ENCODE measurements around the gene TUBA3E.
"Not testable (repeated sequence)": the region's sequence is repeated elsewhere in the genome, so short reads cannot be mapped to it uniquely, and the experiment has no call there.

The TUBA3E gene

DNA sequence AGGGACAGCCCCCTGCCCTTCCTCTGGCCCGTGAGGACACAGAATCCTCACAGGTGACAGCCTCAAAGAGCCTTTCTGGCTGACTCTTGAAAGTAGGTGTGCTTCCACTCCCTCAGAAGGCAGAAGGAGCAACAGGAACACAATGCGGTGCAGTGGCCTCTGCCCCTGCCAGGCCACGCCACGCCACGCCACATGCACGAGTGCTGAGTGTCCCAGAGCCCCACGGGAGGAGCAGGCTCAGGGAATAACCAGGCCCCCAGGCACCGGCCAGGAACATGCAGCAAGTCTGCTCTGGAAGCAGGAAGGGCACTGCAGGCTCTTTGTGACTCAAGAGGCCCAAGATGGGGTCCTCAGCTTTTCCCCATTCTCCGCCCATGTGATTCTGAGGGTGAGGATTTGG lies 35.3 kb downstream of the TUBA3E start:
- Histone ChIP-seq H3K4me1 (ENCODE audit: control insufficient read depth, insufficient read depth, low read length) (no peaks in the 10 kb centered on the region), H3K27ac (ENCODE audit: extremely low read depth, low read depth, low read length) (no peak overlapping the region), H3K36me3 (ENCODE audit: control insufficient read depth in 2 of 2, insufficient read depth in 1 of 2, low read length in 2 of 2) (peaks cover 20 to 87% of the 10 kb centered on the region in 2 experiments; a peak in 2 of 3 replicates), H3K4me3 (ENCODE audit: low read depth, low read length) (no peak overlapping the region), H3K9me3 (ENCODE audit: control insufficient read depth, insufficient read depth, low read depth, low read length) (no peaks in the 10 kb centered on the region)
- CTCF ChIA-PET = no interaction called here
- POLR2A ChIA-PET = no interaction called here
- TF ChIP-seq CTCF (tag by site-specific recombination; IDR thresholded peaks at IDR 0.05) (no peak), ZBTB49 (tag by site-specific recombination; IDR thresholded peaks at IDR 0.05; ENCODE audit: low read depth) (no peak), ZNF184 (tag by site-specific recombination; IDR thresholded peaks at IDR 0.05) (no peak), ZNF660 (tag by site-specific recombination; IDR thresholded peaks at IDR 0.05) (no peak), OVOL3 (tag by site-specific recombination; IDR thresholded peaks at IDR 0.05) (no peak), HOXA7 (CRISPR knock-in tag; IDR thresholded peaks at IDR 0.05; ENCODE audit: borderline replicate concordance) (no peak), SALL2 (tag by site-specific recombination; IDR thresholded peaks at IDR 0.05; ENCODE audit: borderline replicate concordance) (no peak), ZNF785 (tag by site-specific recombination; IDR thresholded peaks at IDR 0.05) (no peak)
- TF ChIP-seq, protein P1, sequence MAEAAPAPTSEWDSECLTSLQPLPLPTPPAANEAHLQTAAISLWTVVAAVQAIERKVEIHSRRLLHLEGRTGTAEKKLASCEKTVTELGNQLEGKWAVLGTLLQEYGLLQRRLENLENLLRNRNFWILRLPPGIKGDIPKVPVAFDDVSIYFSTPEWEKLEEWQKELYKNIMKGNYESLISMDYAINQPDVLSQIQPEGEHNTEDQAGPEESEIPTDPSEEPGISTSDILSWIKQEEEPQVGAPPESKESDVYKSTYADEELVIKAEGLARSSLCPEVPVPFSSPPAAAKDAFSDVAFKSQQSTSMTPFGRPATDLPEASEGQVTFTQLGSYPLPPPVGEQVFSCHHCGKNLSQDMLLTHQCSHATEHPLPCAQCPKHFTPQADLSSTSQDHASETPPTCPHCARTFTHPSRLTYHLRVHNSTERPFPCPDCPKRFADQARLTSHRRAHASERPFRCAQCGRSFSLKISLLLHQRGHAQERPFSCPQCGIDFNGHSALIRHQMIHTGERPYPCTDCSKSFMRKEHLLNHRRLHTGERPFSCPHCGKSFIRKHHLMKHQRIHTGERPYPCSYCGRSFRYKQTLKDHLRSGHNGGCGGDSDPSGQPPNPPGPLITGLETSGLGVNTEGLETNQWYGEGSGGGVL (tag by site-specific recombination; IDR thresholded peaks at IDR 0.05) = no peak

DNA sequence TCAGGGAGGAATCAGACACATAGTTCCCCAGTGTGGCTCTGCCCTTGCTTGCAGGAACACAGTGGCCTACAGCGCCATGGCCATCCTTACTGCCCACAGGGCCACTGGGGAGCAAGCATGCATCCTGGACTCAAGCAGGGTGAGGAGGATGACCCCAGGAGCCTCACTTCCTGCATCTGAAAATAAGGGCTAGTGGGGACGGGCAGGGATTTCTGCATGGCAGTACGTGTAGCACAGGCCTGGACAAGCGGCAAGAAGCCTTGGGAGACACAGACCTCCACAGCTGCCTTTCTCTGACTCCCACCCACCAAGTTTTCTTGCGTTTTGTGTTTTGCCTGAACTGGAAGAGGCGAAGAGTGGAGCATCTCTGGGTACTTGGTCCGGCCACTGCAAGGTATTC lies 35.8 kb downstream of the TUBA3E start:
- POLR2A ChIA-PET; CTCF ChIA-PET; H3K27ac ChIP-seq (ENCODE audit: extremely low read depth, low read depth, low read length); H3K9me3 ChIP-seq (ENCODE audit: control insufficient read depth, insufficient read depth, low read depth, low read length); H3K4me1 ChIP-seq (ENCODE audit: control insufficient read depth, insufficient read depth, low read length); H3K4me3 ChIP-seq (ENCODE audit: low read depth, low read length): not testable (repeated sequence)
- H3K36me3 ChIP-seq (ENCODE audit: control insufficient read depth in 2 of 2, insufficient read depth in 1 of 2, low read length in 2 of 2) = peaks cover 20 to 85% of the 10 kb centered on the region in 2 experiments; a peak in 2 of 3 replicates

GRCh38 chr2:130160838-130161705 lies 37.2 kb downstream of the TUBA3E start:
- POLR2A ChIA-PET; CTCF ChIA-PET; H3K27ac ChIP-seq (ENCODE audit: extremely low read depth, low read depth, low read length); H3K4me1 ChIP-seq (ENCODE audit: control insufficient read depth, insufficient read depth, low read length); H3K4me3 ChIP-seq (ENCODE audit: low read depth, low read length); H3K9me3 ChIP-seq (ENCODE audit: control insufficient read depth, insufficient read depth, low read depth, low read length): not testable (repeated sequence)
- peaks cover 18 to 83% of the 10 kb centered on the region in 2 experiments; a peak in 2 of 3 replicates for H3K36me3 ChIP-seq (ENCODE audit: control insufficient read depth in 2 of 2, insufficient read depth in 1 of 2, low read length in 2 of 2)

DNA sequence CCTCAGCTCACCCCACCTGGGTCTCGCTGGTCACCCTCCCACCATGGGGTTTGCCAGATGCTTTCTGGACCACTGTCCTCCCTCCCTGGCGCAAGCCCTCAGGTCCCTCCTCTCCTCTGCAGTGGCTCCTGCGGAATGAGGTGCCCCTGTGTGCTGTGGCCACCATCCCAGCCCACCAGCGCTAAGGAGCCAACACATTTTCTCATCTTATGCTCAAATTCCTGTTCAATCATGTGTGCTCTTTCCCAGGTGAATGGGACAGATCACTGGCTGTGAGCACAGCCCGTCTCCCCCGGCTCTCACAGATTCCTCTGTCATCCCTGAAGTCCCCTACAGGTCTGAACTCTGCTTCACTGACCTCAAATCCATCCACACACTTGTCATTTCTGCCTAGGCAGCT lies 38.1 kb downstream of the TUBA3E start:
- H3K27ac ChIP-seq (ENCODE audit: extremely low read depth, low read depth, low read length) = no peak overlapping the region
- no peak overlapping the region for H3K4me3 ChIP-seq (ENCODE audit: low read depth, low read length)
- POLR2A ChIA-PET = interaction anchor here (1.3 kb wide), 1 partner anchor 11 kb away, joined by 4 read pairs; no protein-coding TSS in a partner anchor
- TF ChIP-seq ZNF362 (tag by site-specific recombination; IDR thresholded peaks at IDR 0.05) (no peak), ZBTB26 (tag by site-specific recombination; optimal IDR thresholded peaks at IDR 0.05) (no peak), ZNF555 (tag by site-specific recombination; conservative IDR thresholded peaks at IDR 0.05) (no peak)
- CTCF ChIA-PET = no interaction called here
- H3K36me3 ChIP-seq (ENCODE audit: control insufficient read depth in 2 of 2, insufficient read depth in 1 of 2, low read length in 2 of 2) = peaks cover 10 to 83% of the 10 kb centered on the region in 2 experiments; a peak in 2 of 3 replicates
- no peaks in the 10 kb centered on the region for H3K9me3 ChIP-seq (ENCODE audit: control insufficient read depth, insufficient read depth, low read depth, low read length)
- H3K4me1 ChIP-seq (ENCODE audit: control insufficient read depth, insufficient read depth, low read length) = no peaks in the 10 kb centered on the region

DNA sequence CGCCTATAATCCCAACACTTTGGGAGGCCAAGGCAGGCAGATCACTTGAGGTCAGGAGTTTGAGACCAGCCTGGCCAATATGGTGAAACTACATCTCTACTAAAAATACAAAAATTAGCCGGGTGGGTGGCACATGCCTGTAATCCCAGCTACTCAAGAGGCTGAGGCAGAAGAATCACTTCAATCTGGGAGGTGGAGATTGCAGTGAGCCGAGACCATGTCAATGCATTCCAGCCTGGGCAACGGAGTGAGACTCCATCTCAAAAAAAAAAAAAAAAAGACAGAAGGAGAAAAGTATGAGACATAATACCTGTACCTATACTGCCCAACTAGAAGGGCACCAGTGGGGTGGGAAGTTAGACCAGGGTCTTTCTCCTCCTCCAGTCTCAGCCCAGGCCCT lies 38.9 kb downstream of the TUBA3E start:
- H3K4me3 ChIP-seq (ENCODE audit: low read depth, low read length); H3K27ac ChIP-seq (ENCODE audit: extremely low read depth, low read depth, low read length); CTCF ChIA-PET; H3K4me1 ChIP-seq (ENCODE audit: control insufficient read depth, insufficient read depth, low read length); H3K9me3 ChIP-seq (ENCODE audit: control insufficient read depth, insufficient read depth, low read depth, low read length): not testable (repeated sequence)
- H3K36me3 ChIP-seq (ENCODE audit: control insufficient read depth in 2 of 2, insufficient read depth in 1 of 2, low read length in 2 of 2) = peaks cover 7 to 84% of the 10 kb centered on the region in 2 experiments; a peak in 2 of 3 replicates
- POLR2A ChIA-PET = interaction anchor here (1.3 kb wide), 1 partner anchor 11 kb away, joined by 4 read pairs; no protein-coding TSS in a partner anchor
